CD14-positive monocyte (primary cell): ENCODE data around the gene SRGAP2C. TPM values are rescaled to one million over a fixed set of nuclear protein-coding genes. Genes with fewer than 3 reads are reported as not detected.
"Not testable (repeated sequence)": the region's sequence is repeated elsewhere in the genome, so short reads cannot be mapped to it uniquely, and the experiment has no call there.

ENCODE experiments used
- DNase-seq, 3 donors: peaks; one replicate each; pipeline ENCODE4 v3.0.0-alpha.2; 2011 to 2022
- H2AFZ ChIP-seq: 2 replicates; pipeline ENCODE4 v1.6.0; 2012; ENCODE audit warnings: mild to moderate bottlenecking, low read depth, low read length, inconsistent platforms; ENCODE audit not compliant: insufficient read depth, poor library complexity, severe bottlenecking
- H3K27ac ChIP-seq, 2 donors: 1 replicate in 1 of 2; 2 replicates in 1 of 2; pipeline ENCODE4 v1.5.1; 2012 to 2013; ENCODE audit warnings: low read length in 2 of 2, control low read depth in 1 of 2, inconsistent platforms in 1 of 2, low read depth in 1 of 2, mild to moderate bottlenecking in 1 of 2
- H3K27me3 ChIP-seq, 2 donors: one replicate each; pipeline versions ENCODE4 v1.6.0 to v1.6.1; 2011 to 2013; ENCODE audit warnings: low read length in 2 of 2; ENCODE audit not compliant: control insufficient read depth in 2 of 2, insufficient read depth in 2 of 2
- H3K36me3 ChIP-seq, 2 donors: replicated peaks in 1 of 2; 1 replicate in 1 of 2; 2 replicates in 1 of 2; pipeline versions ENCODE4 v1.5.1 to v1.6.1; 2012 to 2013; ENCODE audit warnings: low read length in 2 of 2, control low read depth in 1 of 2, inconsistent platforms in 1 of 2, mild to moderate bottlenecking in 1 of 2; ENCODE audit not compliant: insufficient read depth in 2 of 2, control insufficient read depth in 1 of 2
- H3K4me1 ChIP-seq, 2 donors: 1 replicate in 1 of 2; 2 replicates in 1 of 2; pipeline versions ENCODE4 v1.5.1 to v1.6.1; 2012 to 2013; ENCODE audit warnings: low read length in 2 of 2, control low read depth in 1 of 2, inconsistent platforms in 1 of 2, mild to moderate bottlenecking in 1 of 2, moderate library complexity in 1 of 2; ENCODE audit not compliant: insufficient read depth in 2 of 2, control insufficient read depth in 1 of 2
- H3K4me2 ChIP-seq: replicated peaks from 2 replicates; pipeline ENCODE3; 2012; ENCODE audit warnings: low read length, moderate library complexity, mild to moderate bottlenecking; ENCODE audit not compliant: poor library complexity, severe bottlenecking; ENCODE audit errors: extremely low read depth
- H3K4me3 ChIP-seq, 3 experiments: fragments of 200-600 bp in 1 of 3; sonication (generic) in 1 of 3; replicated peaks in 1 of 3; 1 replicate in 2 of 3; 2 replicates in 1 of 3; pipeline ENCODE4 v1.5.1; 2011 to 2013; ENCODE audit warnings: low read length in 3 of 3, mild to moderate bottlenecking in 3 of 3, control low read depth in 2 of 3, low read depth in 2 of 3, inconsistent platforms in 1 of 3, moderate library complexity in 1 of 3
- H3K79me2 ChIP-seq: 2 replicates; pipeline ENCODE4 v1.6.0; 2012; ENCODE audit warnings: mild to moderate bottlenecking, control low read depth, inconsistent platforms, low read length, moderate library complexity; ENCODE audit not compliant: insufficient read depth
- H3K9ac ChIP-seq: 2 replicates; pipeline ENCODE4 v1.6.0; 2017; ENCODE audit warnings: low read length, mild to moderate bottlenecking; ENCODE audit not compliant: insufficient read depth, poor library complexity, severe bottlenecking
- H3K9me3 ChIP-seq, 2 donors: replicated peaks in 1 of 2; 1 replicate in 1 of 2; 2 replicates in 1 of 2; pipeline versions ENCODE4 v1.5.1 to v1.6.1; 2012 to 2013; ENCODE audit warnings: low read length in 2 of 2, control low read depth in 1 of 2; ENCODE audit not compliant: control insufficient read depth in 1 of 2, insufficient read depth in 1 of 2
- H4K20me1 ChIP-seq: 2 replicates; pipeline ENCODE4 v1.6.0; 2012; ENCODE audit warnings: mild to moderate bottlenecking, low read length, control low read depth, moderate library complexity; ENCODE audit not compliant: insufficient read depth
- H3K27ac Mint-ChIP-seq, 7 donors: one replicate each; pipeline ENCODE4 v1.8.0; 2020; ENCODE audit warnings: mild to moderate bottlenecking in 7 of 7, mixed read lengths in 7 of 7, moderate library complexity in 6 of 7, inconsistent platforms in 2 of 7
- H3K27me3 Mint-ChIP-seq, 3 donors: one replicate each; pipeline ENCODE4 v1.8.0; 2021 to 2022; ENCODE audit warnings: low read depth in 3 of 3, mild to moderate bottlenecking in 3 of 3, mixed read lengths in 3 of 3, moderate library complexity in 3 of 3, inconsistent platforms in 1 of 3
- H3K36me3 Mint-ChIP-seq, 2 donors: one replicate each; pipeline ENCODE4 v1.8.0; 2020; ENCODE audit warnings: mixed read lengths in 2 of 2, inconsistent platforms in 1 of 2, mild to moderate bottlenecking in 1 of 2
- H3K4me1 Mint-ChIP-seq: one replicate; pipeline ENCODE4 v1.8.0; 2020; ENCODE audit warnings: mild to moderate bottlenecking, mixed read lengths
- H3K4me3 Mint-ChIP-seq, 2 donors: one replicate each; pipeline ENCODE4 v1.8.0; 2020; ENCODE audit warnings: mild to moderate bottlenecking in 2 of 2, mixed read lengths in 2 of 2, moderate library complexity in 1 of 2
- H3K9me3 Mint-ChIP-seq, 7 donors: one replicate each; pipeline ENCODE4 v1.8.0; 2020 to 2022; ENCODE audit warnings: mixed read lengths in 7 of 7, mild to moderate bottlenecking in 6 of 7, moderate library complexity in 6 of 7, inconsistent platforms in 2 of 7
- WGBS: methylation state at CpG from one replicate; pipeline ENCODE4 v1.1.5; 2013; ENCODE audit warnings: missing lambda C conversion rate; ENCODE audit not compliant: insufficient coverage; 5-methylcytosine and 5-hydroxymethylcytosine counted together
- intact Hi-C, 2 donors: fragments of 100-400 bp; cut with micrococcal nuclease; formaldehyde crosslinking; loops; one replicate each; pipeline versions ENCODE4 v1.15.0 to v1.15.1; 2023
- polyA plus RNA-seq, 3 donors: library from polyadenylated mRNA; depleted of rRNA in 1 of 3; unstranded in 2 of 3; stranded (reverse) in 1 of 3; fragments of 300-500 nt in 2 of 3; fragments of >200 nt in 1 of 3; fragmentation: Illumina TruSeq in 2 of 3; gene quantifications; 1 replicate in 2 of 3; 2 replicates in 1 of 3; pipeline ENCODE4 v1.2.3, GENCODE V29; 2012 to 2021

The SRGAP2C gene
- polyA plus RNA-seq, 3 donors = 3.7 to 13.5 (median 5.4) TPM

- H3K4me1 ChIP-seq, H3K36me3 ChIP-seq, H3K9ac ChIP-seq, DNase-seq, H2AFZ ChIP-seq, H3K27me3 ChIP-seq, H3K27me3 Mint-ChIP-seq, intact Hi-C loops, H3K9me3 ChIP-seq, H3K27ac ChIP-seq, H3K36me3 Mint-ChIP-seq, H3K4me2 ChIP-seq, H3K4me1 Mint-ChIP-seq, H3K9me3 Mint-ChIP-seq, H4K20me1 ChIP-seq: not testable (repeated sequence)
- Histone ChIP-seq H3K4me3 (peak overlapping the region in 1 of 3 experiments; percentile 28), H3K79me2 (peaks cover 16% of the 10 kb centered on the region)
- Mint-ChIP-seq H3K4me3 (peak overlapping the region; percentile 41 to 59), H3K27ac (peak overlapping the region in 1 of 7 donors; percentile 54)
- no CpG with 5 or more reads among the region's 5 CpGs for WGBS
Measured at GRCh38 chr1:121187914-121188313, 3.1 kb downstream of the SRGAP2C start.

- H3K27ac Mint-ChIP-seq, H3K4me3 Mint-ChIP-seq, H3K4me1 Mint-ChIP-seq, intact Hi-C loops, H3K4me1 ChIP-seq, H3K27me3 Mint-ChIP-seq, DNase-seq, H4K20me1 ChIP-seq, H3K27me3 ChIP-seq, H3K4me2 ChIP-seq, H3K4me3 ChIP-seq, H3K9me3 ChIP-seq, H3K9me3 Mint-ChIP-seq, H3K9ac ChIP-seq, H3K36me3 Mint-ChIP-seq, H3K36me3 ChIP-seq, H3K27ac ChIP-seq, H2AFZ ChIP-seq: not testable (repeated sequence)
- peaks cover 20% of the 10 kb centered on the region for H3K79me2 ChIP-seq
- WGBS = no CpG with 5 or more reads among the region's 2 CpGs
Measured at GRCh38 chr1:121192512-121192911, 7.7 kb downstream of the SRGAP2C start.

- H3K27me3 ChIP-seq, H3K9ac ChIP-seq, H3K27me3 Mint-ChIP-seq, H2AFZ ChIP-seq, H3K36me3 Mint-ChIP-seq, H3K4me3 Mint-ChIP-seq, H3K4me1 ChIP-seq, H3K9me3 Mint-ChIP-seq, H3K27ac ChIP-seq, H3K36me3 ChIP-seq, DNase-seq, H3K4me2 ChIP-seq, H3K9me3 ChIP-seq, H3K27ac Mint-ChIP-seq, H3K4me3 ChIP-seq, intact Hi-C loops, H4K20me1 ChIP-seq: not testable (repeated sequence)
- peaks cover 15% of the 10 kb centered on the region for H3K79me2 ChIP-seq
- peaks cover 10% of the 10 kb centered on the region for H3K4me1 Mint-ChIP-seq
- no CpG with 5 or more reads among the region's 7 CpGs for WGBS
Measured at GRCh38 chr1:121197095-121197882, 12.5 kb downstream of the SRGAP2C start.

GRCh38 chr1:121199763-121200162, 15.0 kb downstream of the SRGAP2C start:
- H3K36me3 Mint-ChIP-seq, H3K4me3 Mint-ChIP-seq, H3K27ac ChIP-seq, H2AFZ ChIP-seq, H3K27ac Mint-ChIP-seq, H3K27me3 ChIP-seq, H3K36me3 ChIP-seq, H3K9ac ChIP-seq, H3K9me3 ChIP-seq, H3K4me3 ChIP-seq, H3K9me3 Mint-ChIP-seq, H3K4me2 ChIP-seq, DNase-seq, H3K27me3 Mint-ChIP-seq, H4K20me1 ChIP-seq, H3K4me1 ChIP-seq, intact Hi-C loops: not testable (repeated sequence)
- H3K4me1 Mint-ChIP-seq = peaks cover 11% of the 10 kb centered on the region
- WGBS = no CpG with 5 or more reads among the region's 3 CpGs
- peaks cover 16% of the 10 kb centered on the region for H3K79me2 ChIP-seq
